ENCODE data around the gene ADRB1.

The ADRB1 gene

DNA sequence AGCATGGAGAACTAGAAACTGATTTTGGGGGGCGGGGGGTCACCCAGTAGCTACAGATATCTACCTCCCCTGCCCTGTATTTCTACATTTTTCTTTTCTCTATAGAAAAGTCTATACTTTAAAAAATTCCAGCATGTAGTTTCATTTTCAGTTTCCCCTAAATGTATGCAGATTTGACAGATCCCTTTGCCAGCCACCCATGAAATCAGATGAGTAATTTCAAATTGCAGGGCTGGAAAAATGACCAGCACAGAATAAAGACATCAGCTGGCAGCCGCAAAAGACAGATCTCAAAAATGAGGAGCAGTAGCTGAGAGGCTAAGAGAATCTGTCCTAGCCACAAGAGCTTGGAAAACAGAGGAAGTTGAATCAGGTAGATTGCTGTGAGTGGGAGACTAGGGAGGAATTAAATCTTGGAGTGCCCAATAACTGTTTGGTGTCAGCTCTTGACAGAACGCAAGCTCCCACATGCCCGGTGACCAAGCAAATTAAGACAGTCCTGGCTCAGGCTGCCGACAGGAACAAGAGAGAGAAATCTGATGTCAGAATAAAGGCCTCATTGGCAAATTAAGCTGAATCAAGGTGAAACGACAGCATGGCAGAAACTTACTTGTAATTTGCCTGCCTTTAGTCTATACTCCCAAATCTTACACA, 24.5 kb downstream of the ADRB1 start:
- Histone ChIP-seq H3K4me3 (ENCODE audit: low read length) (no peak overlapping the region), H3K27ac (ENCODE audit: low read depth, low read length) (no peak overlapping the region), H3K27me3 (ENCODE audit: control insufficient read depth, insufficient read depth, low read length) (no peaks in the 10 kb centered on the region), H3K9ac (ENCODE audit: low read length) (no peak overlapping the region), H3K36me3 (ENCODE audit: control insufficient read depth, insufficient read depth, low read length) (no peaks in the 10 kb centered on the region), H3K4me1 (ENCODE audit: control insufficient read depth, insufficient read depth, low read length) (peaks cover 5% of the 10 kb centered on the region)

DNA sequence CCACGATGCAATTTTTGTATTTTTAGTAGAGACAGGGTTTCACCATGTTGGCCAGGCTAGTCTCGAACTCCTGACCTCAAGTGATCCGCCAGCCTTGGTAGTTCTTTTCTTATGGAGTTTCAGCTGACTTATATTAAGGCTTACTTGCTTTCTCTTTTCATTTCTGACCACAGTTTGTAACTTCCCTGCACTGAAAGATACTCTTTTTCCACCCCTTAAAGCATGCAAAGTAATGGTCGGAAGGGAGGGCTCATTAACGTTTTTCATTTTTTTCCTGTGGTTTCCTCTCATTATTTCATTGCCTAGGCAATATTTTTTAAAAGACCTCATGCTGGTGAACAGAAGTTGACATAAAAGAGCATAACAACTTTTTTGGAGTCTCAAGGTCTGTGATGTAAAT, 27.0 kb downstream of the ADRB1 start:
- Histone ChIP-seq H3K4me3 (ENCODE audit: low read length) (no peak overlapping the region), H3K27me3 (ENCODE audit: control insufficient read depth, insufficient read depth, low read length) (no peaks in the 10 kb centered on the region), H3K27ac (ENCODE audit: low read depth, low read length) (no peak overlapping the region), H3K36me3 (ENCODE audit: control insufficient read depth, insufficient read depth, low read length) (no peaks in the 10 kb centered on the region), H3K9ac (ENCODE audit: low read length) (no peak overlapping the region), H3K4me1 (ENCODE audit: control insufficient read depth, insufficient read depth, low read length) (peaks cover 3% of the 10 kb centered on the region)

DNA sequence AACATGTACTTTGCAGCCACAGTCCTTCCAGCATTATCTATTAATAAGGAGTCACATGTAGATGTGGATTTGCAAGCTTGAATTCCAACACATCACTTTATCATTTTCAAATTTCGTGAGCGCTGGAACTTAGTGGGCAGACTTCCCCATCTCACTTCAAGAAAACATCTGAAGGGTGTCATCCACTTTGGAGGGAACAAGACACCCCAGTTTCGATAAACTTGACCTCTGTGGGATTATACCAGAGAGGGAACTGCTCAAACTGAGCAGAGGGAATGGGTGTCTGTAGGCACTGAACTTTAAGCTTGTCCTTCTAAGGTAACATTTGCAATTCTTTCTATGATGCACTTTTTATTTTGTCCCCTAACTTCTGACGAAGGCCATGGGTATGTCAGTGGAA, 27.5 kb downstream of the ADRB1 start:
- Histone ChIP-seq H3K4me1 (ENCODE audit: control insufficient read depth, insufficient read depth, low read length) (peaks cover 3% of the 10 kb centered on the region), H3K36me3 (ENCODE audit: control insufficient read depth, insufficient read depth, low read length) (no peaks in the 10 kb centered on the region), H3K4me3 (ENCODE audit: low read length) (no peak overlapping the region), H3K9ac (ENCODE audit: low read length) (no peak overlapping the region), H3K27me3 (ENCODE audit: control insufficient read depth, insufficient read depth, low read length) (no peaks in the 10 kb centered on the region), H3K27ac (ENCODE audit: low read depth, low read length) (no peak overlapping the region)

GRCh38 chr10:114073395-114074186, 29.9 kb downstream of the ADRB1 start:
- Histone ChIP-seq H3K27me3 (ENCODE audit: control insufficient read depth, insufficient read depth, low read length) (no peaks in the 10 kb centered on the region), H3K4me3 (ENCODE audit: low read length) (no peak overlapping the region), H3K9ac (ENCODE audit: low read length) (no peak overlapping the region), H3K36me3 (ENCODE audit: control insufficient read depth, insufficient read depth, low read length) (no peaks in the 10 kb centered on the region), H3K27ac (ENCODE audit: low read depth, low read length) (no peak overlapping the region), H3K4me1 (ENCODE audit: control insufficient read depth, insufficient read depth, low read length) (no peaks in the 10 kb centered on the region)

DNA sequence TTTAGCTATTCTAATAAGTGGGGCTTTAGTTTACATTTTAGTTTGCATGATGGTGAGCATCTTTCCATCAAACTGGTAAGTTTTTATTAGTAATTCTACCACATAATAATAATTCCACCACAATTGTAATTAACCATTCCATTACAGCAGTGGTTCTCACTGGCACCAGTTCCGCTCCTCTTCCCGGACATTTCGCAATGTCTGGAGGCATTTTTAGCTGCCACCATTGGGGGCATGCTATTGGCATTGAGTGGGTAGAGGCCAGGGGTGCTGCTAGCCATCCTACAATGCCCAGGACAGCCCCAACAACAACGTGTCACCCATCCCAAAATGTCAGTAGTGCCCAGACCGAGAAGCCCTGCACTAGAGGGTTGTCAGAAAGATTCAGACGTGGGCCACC, 31.4 kb downstream of the ADRB1 start:
- no peaks in the 10 kb centered on the region for H3K36me3 ChIP-seq (ENCODE audit: control insufficient read depth, insufficient read depth, low read length)
- H3K27me3 ChIP-seq (ENCODE audit: control insufficient read depth, insufficient read depth, low read length), result no peaks in the 10 kb centered on the region
- no peak overlapping the region for H3K4me3 ChIP-seq (ENCODE audit: low read length)
- no peak overlapping the region for H3K9ac ChIP-seq (ENCODE audit: low read length)
- no peak overlapping the region for H3K27ac ChIP-seq (ENCODE audit: low read depth, low read length)
- H3K4me1 ChIP-seq (ENCODE audit: control insufficient read depth, insufficient read depth, low read length), result no peaks in the 10 kb centered on the region

GRCh38 chr10:114077347-114077746, 33.7 kb downstream of the ADRB1 start:
- H3K36me3 ChIP-seq (ENCODE audit: control insufficient read depth, insufficient read depth, low read length), result no peaks in the 10 kb centered on the region
- H3K4me3 ChIP-seq (ENCODE audit: low read length), result no peak overlapping the region
- H3K4me1 ChIP-seq (ENCODE audit: control insufficient read depth, insufficient read depth, low read length), result no peaks in the 10 kb centered on the region
- H3K9ac ChIP-seq (ENCODE audit: low read length), result no peak overlapping the region
- H3K27ac ChIP-seq (ENCODE audit: low read depth, low read length), result no peak overlapping the region
- no peaks in the 10 kb centered on the region for H3K27me3 ChIP-seq (ENCODE audit: control insufficient read depth, insufficient read depth, low read length)

DNA sequence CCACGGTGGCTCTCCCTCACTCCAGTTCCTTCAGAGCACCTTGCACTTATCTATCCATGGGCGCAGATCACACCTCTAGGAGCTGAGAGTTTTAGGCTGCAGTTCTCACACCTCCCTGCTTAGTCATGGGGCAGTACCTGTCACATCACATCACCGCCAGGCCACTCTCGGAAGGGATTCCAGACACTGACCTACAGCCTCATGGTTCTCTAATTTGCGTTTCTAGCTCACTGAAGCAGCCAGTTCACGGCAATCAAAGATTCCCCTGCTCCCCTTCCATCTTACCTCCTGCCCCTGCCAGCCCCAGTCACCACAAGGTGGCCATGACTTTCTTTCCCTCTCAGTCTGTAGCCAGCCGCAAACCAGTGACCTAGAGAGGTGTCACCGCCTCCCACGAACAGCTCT, 34.2 kb downstream of the ADRB1 start:
- H3K36me3 ChIP-seq (ENCODE audit: control insufficient read depth, insufficient read depth, low read length), result no peaks in the 10 kb centered on the region
- no peak overlapping the region for H3K9ac ChIP-seq (ENCODE audit: low read length)
- no peak overlapping the region for H3K27ac ChIP-seq (ENCODE audit: low read depth, low read length)
- H3K4me1 ChIP-seq (ENCODE audit: control insufficient read depth, insufficient read depth, low read length), result no peaks in the 10 kb centered on the region
- no peaks in the 10 kb centered on the region for H3K27me3 ChIP-seq (ENCODE audit: control insufficient read depth, insufficient read depth, low read length)
- no peak overlapping the region for H3K4me3 ChIP-seq (ENCODE audit: low read length)

DNA sequence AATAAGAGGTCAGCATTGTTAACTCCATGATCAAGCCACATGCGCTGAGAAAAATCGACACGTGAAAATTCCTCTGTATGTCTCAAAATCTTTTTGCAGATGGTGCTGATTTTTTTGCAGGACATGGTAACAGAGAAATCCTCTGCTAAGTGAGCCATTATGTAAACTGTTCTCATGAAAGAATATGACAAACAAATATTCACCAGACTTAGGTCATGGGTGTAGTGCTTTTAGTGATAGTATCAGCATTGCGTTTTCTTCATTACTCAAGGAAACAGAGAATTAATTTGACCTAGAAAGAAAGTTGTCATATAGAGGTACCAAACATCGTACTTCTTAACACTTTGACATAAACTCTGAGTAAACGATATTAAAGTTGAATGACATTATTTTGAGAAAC, 34.7 kb downstream of the ADRB1 start:
- Histone ChIP-seq H3K27me3 (ENCODE audit: control insufficient read depth, insufficient read depth, low read length) (no peaks in the 10 kb centered on the region), H3K9ac (ENCODE audit: low read length) (no peak overlapping the region), H3K4me3 (ENCODE audit: low read length) (no peak overlapping the region), H3K27ac (ENCODE audit: low read depth, low read length) (no peak overlapping the region), H3K36me3 (ENCODE audit: control insufficient read depth, insufficient read depth, low read length) (no peaks in the 10 kb centered on the region), H3K4me1 (ENCODE audit: control insufficient read depth, insufficient read depth, low read length) (no peaks in the 10 kb centered on the region)

DNA sequence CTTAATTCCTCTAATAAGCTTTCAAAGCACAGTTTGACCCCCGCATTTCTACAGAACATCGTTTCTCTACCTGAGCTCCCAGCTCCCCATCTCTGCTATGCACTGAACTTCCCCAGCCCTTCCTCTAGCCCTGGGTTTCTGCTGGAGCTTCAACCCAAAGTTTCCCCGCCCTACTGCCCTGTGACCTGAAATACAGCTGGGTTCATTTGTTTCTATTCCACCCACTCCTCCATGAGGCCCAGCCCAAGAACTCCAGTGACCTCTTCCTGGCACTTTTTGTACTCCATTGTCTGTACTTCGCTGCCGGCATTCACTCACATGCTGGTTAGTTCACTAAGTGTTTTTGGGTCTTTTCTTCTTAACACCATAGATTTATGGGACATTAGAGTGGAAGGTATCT, 35.8 kb downstream of the ADRB1 start:
- H3K27ac ChIP-seq (ENCODE audit: low read depth, low read length), result no peak overlapping the region
- H3K4me1 ChIP-seq (ENCODE audit: control insufficient read depth, insufficient read depth, low read length), result no peaks in the 10 kb centered on the region
- H3K4me3 ChIP-seq (ENCODE audit: low read length), result no peak overlapping the region
- H3K27me3 ChIP-seq (ENCODE audit: control insufficient read depth, insufficient read depth, low read length), result no peaks in the 10 kb centered on the region
- H3K9ac ChIP-seq (ENCODE audit: low read length), result no peak overlapping the region
- no peaks in the 10 kb centered on the region for H3K36me3 ChIP-seq (ENCODE audit: control insufficient read depth, insufficient read depth, low read length)

GRCh38 chr10:114081911-114082583, 38.4 kb downstream of the ADRB1 start:
- H3K36me3 ChIP-seq (ENCODE audit: control insufficient read depth, insufficient read depth, low read length), result no peaks in the 10 kb centered on the region
- H3K4me1 ChIP-seq (ENCODE audit: control insufficient read depth, insufficient read depth, low read length), result no peaks in the 10 kb centered on the region
- no peak overlapping the region for H3K4me3 ChIP-seq (ENCODE audit: low read length)
- no peak overlapping the region for H3K27ac ChIP-seq (ENCODE audit: low read depth, low read length)
- no peaks in the 10 kb centered on the region for H3K27me3 ChIP-seq (ENCODE audit: control insufficient read depth, insufficient read depth, low read length)
- H3K9ac ChIP-seq (ENCODE audit: low read length), result no peak overlapping the region

- Histone ChIP-seq H3K4me3 (ENCODE audit: low read length) (no peak overlapping the region), H3K4me1 (ENCODE audit: control insufficient read depth, insufficient read depth, low read length) (no peaks in the 10 kb centered on the region), H3K27me3 (ENCODE audit: control insufficient read depth, insufficient read depth, low read length) (no peaks in the 10 kb centered on the region), H3K36me3 (ENCODE audit: control insufficient read depth, insufficient read depth, low read length) (no peaks in the 10 kb centered on the region), H3K27ac (ENCODE audit: low read depth, low read length) (no peak overlapping the region), H3K9ac (ENCODE audit: low read length) (no peak overlapping the region)
Observed at GRCh38 chr10:114083040-114083439, 39.4 kb downstream of the ADRB1 start.

- Histone ChIP-seq H3K36me3 (ENCODE audit: control insufficient read depth, insufficient read depth, low read length) (no peaks in the 10 kb centered on the region), H3K27me3 (ENCODE audit: control insufficient read depth, insufficient read depth, low read length) (no peaks in the 10 kb centered on the region), H3K9ac (ENCODE audit: low read length) (no peak overlapping the region), H3K4me1 (ENCODE audit: control insufficient read depth, insufficient read depth, low read length) (no peaks in the 10 kb centered on the region), H3K4me3 (ENCODE audit: low read length) (no peak overlapping the region), H3K27ac (ENCODE audit: low read depth, low read length) (no peak overlapping the region)
Observed at GRCh38 chr10:114084215-114084614, 40.5 kb downstream of the ADRB1 start.

Data from rectal smooth muscle tissue (tissue), 1 donor.